ENCODE results near the gene PCDHA6. TPM values are rescaled to one million over a fixed set of nuclear protein-coding genes. Genes with fewer than 3 reads are reported as not detected.

PCDHA6 gene
- total RNA-seq, 1 donor from 2014 or later: 0.88 TPM

GRCh38 chr5:140875085-140876065 lies 47.6 kb downstream of the PCDHA6 start, which contains the start of gene PCDHA12:
Gene PCDHA12 (plus strand): TSS chr5:140875308. CDS start chr5:140875473, 165 bp downstream.

Other genes starting within 250 kb of the PCDHA6 start
- 81.6 TPM for gene CD14, start 194.8 kb upstream of the PCDHA6 start, total RNA-seq
- gene TMCO6, start 188.5 kb upstream of the PCDHA6 start, total RNA-seq: 14.7 TPM
- gene NDUFA2, start 180.3 kb upstream of the PCDHA6 start, total RNA-seq: 77.5 TPM
- gene IK, start 180.1 kb upstream of the PCDHA6 start, total RNA-seq: 74.9 TPM
- 17.6 TPM for gene WDR55, start 163.1 kb upstream of the PCDHA6 start, total RNA-seq
- 0.76 TPM for gene DND1, start 154.4 kb upstream of the PCDHA6 start, total RNA-seq
- 37.0 TPM for gene HARS1, start 136.6 kb upstream of the PCDHA6 start, total RNA-seq
- gene HARS2, start 136.5 kb upstream of the PCDHA6 start, total RNA-seq: 31.9 TPM
- gene ZMAT2, start 127.5 kb upstream of the PCDHA6 start, total RNA-seq: 26.0 TPM
- gene PCDHA1, start 41.8 kb upstream of the PCDHA6 start, total RNA-seq: 0.12 TPM
- 0.47 TPM for gene PCDHA2, start 33.1 kb upstream of the PCDHA6 start, total RNA-seq
- 0.64 TPM for gene PCDHA3, start 26.9 kb upstream of the PCDHA6 start, total RNA-seq
- gene PCDHA4, start 20.9 kb upstream of the PCDHA6 start, total RNA-seq: 1.8 TPM
- gene PCDHA5, start 6.3 kb upstream of the PCDHA6 start, total RNA-seq: 0.41 TPM
- 0.58 TPM for gene PCDHA7, start 6.3 kb downstream of the PCDHA6 start, total RNA-seq
- gene PCDHA8, start 13.2 kb downstream of the PCDHA6 start, total RNA-seq: 0.41 TPM
- 0.58 TPM for gene PCDHA9, start 20.4 kb downstream of the PCDHA6 start, total RNA-seq
- gene PCDHA10, start 27.9 kb downstream of the PCDHA6 start, total RNA-seq: 1.2 TPM
- gene PCDHA11, start 41.0 kb downstream of the PCDHA6 start, total RNA-seq: 0.82 TPM
- 0.35 TPM for gene PCDHA12, start 47.3 kb downstream of the PCDHA6 start, total RNA-seq
- 0.88 TPM for gene PCDHA13, start 54.2 kb downstream of the PCDHA6 start, total RNA-seq
- gene PCDHAC1, start 98.3 kb downstream of the PCDHA6 start, total RNA-seq: 1.2 TPM
- 5.8 TPM for gene PCDHAC2, start 138.5 kb downstream of the PCDHA6 start, total RNA-seq
- 0.18 TPM for gene PCDHB1, start 223.4 kb downstream of the PCDHA6 start, total RNA-seq